ENCODE measurements around the gene DNAAF2. TPM values are rescaled to one million over a fixed set of nuclear protein-coding genes. Genes with fewer than 3 reads are reported as not detected.

DNAAF2 gene, protein sequence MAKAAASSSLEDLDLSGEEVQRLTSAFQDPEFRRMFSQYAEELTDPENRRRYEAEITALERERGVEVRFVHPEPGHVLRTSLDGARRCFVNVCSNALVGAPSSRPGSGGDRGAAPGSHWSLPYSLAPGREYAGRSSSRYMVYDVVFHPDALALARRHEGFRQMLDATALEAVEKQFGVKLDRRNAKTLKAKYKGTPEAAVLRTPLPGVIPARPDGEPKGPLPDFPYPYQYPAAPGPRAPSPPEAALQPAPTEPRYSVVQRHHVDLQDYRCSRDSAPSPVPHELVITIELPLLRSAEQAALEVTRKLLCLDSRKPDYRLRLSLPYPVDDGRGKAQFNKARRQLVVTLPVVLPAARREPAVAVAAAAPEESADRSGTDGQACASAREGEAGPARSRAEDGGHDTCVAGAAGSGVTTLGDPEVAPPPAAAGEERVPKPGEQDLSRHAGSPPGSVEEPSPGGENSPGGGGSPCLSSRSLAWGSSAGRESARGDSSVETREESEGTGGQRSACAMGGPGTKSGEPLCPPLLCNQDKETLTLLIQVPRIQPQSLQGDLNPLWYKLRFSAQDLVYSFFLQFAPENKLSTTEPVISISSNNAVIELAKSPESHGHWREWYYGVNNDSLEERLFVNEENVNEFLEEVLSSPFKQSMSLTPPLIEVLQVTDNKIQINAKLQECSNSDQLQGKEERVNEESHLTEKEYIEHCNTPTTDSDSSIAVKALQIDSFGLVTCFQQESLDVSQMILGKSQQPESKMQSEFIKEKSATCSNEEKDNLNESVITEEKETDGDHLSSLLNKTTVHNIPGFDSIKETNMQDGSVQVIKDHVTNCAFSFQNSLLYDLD
- total RNA-seq: 10 to 100 TPM in 1 of 4 donors, 1 to 10 TPM in 3; 7.5 to 11.8 (median 9.5) TPM

- peak in 1 of 3 donors; percentile 16 for TF ChIP-seq POLR2AphosphoS5 (IDR thresholded peaks at IDR 0.05)
- TF ChIP-seq EP300 (IDR thresholded peaks at IDR 0.05): no peak
- under 1% methylated on average over 61 of the region's 80 CpGs for WGBS
- Histone ChIP-seq H3K9me3 (no peaks in the 10 kb centered on the region), H3K36me3 (no peaks in the 10 kb centered on the region), H3K4me3 (peak within 1 kb of the TSS; percentile 87), H3K27ac (peak within 1 kb of the TSS; percentile 93), H3K4me1 (peaks cover 43% of the 10 kb centered on the region), H3K27me3 (no peaks in the 10 kb centered on the region)
- peak; percentile 84 to 86 for DNase-seq (ENCODE audit: low spot score in 2 of 2)
These were observed at the start of gene DNAAF2 for GRCh38 chr14:49634547-49635334. TSS of gene DNAAF2 (minus strand) at chr14:49635244. CDS start at chr14:49635149, 95 bp downstream.

DNA sequence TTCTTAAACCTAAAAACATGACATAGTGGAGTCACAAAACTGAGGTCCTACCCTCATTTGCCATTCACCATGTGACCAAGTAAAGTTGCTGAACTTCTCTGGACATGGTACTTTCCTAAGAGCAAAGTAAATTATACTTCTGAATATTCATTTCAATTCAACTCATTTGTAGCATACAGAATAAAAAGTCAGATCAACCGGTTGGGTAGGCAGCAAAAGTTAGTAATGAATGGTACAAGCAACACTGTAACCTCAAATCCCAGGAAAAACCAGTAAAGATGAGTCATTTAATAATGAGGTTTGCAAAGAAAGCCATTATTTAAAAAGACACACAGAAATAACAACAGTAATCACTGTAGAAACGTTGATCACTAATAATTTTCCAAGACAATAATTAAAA, 44.2 kb upstream of the DNAAF2 start:
- no peak for DNase-seq (ENCODE audit: low spot score in 2 of 2)
- 41% methylated on average over 2 of the region's 2 CpGs for WGBS
- no peak overlapping the region for H3K27ac ChIP-seq
- no peaks in the 10 kb centered on the region for H3K36me3 ChIP-seq
- no peaks in the 10 kb centered on the region for H3K27me3 ChIP-seq
- no peak overlapping the region for H3K4me3 ChIP-seq
- TF ChIP-seq EP300 (IDR thresholded peaks at IDR 0.05) (no peak), POLR2A (IDR thresholded peaks at IDR 0.05) (no peak), POLR2AphosphoS5 (IDR thresholded peaks at IDR 0.05) (no peak), CTCF (IDR thresholded peaks at IDR 0.05) (no peak)
- no peaks in the 10 kb centered on the region for H3K4me1 ChIP-seq
- H3K9me3 ChIP-seq: no peaks in the 10 kb centered on the region

DNA sequence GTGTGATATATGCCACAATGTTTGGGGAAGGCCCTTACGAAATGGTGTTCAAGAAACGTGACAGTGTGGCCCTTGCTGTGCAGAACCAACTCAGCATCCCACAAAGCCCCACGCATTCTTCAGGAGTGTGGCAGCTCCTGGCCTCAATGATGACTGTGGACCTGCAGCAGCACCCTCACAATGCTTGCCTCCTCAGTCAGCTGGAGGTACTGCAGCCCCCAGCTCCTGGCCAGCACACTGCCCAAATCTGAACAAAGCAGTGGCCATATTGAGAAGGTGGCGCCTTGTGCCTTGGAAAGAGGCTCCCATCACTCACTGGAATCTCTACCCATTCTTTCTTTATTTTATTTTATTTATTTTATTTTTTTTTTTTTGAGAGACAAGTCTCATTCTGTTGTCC, 42.6 kb upstream of the DNAAF2 start:
- Histone ChIP-seq H3K9me3 (no peaks in the 10 kb centered on the region), H3K4me1 (no peaks in the 10 kb centered on the region), H3K4me3 (no peak overlapping the region), H3K27me3 (no peaks in the 10 kb centered on the region), H3K36me3 (no peaks in the 10 kb centered on the region), H3K27ac (no peak overlapping the region)
- TF ChIP-seq POLR2AphosphoS5 (IDR thresholded peaks at IDR 0.05) (no peak), POLR2A (IDR thresholded peaks at IDR 0.05) (no peak), CTCF (IDR thresholded peaks at IDR 0.05) (no peak), EP300 (IDR thresholded peaks at IDR 0.05) (no peak)
- 99% methylated on average over 4 of the region's 4 CpGs for WGBS
- peak in 1 of 2 donors; percentile 38 for DNase-seq (ENCODE audit: low spot score in 2 of 2)

DNA sequence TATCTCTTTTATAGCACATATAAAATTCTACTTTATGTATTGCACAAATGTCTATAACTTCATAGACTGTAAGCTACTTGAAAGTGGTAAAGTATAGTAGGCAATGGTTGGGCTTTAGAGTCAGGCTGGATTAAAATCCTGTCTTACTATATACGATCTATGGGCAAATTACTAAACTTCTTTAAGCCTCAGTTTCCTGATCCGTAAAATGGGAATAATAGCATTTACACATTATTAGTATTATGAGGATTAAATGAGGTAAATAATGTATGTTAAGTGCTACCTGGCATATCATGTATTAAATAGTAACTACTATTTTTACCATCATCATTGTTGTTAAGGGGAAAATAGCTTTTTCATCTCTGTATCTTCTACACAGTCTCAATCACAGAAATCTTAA, 38.5 kb upstream of the DNAAF2 start:
- H3K9me3 ChIP-seq: no peaks in the 10 kb centered on the region
- WGBS: 97% methylated on average over 2 of the region's 2 CpGs
- TF ChIP-seq POLR2A (IDR thresholded peaks at IDR 0.05) (no peak), CTCF (IDR thresholded peaks at IDR 0.05) (no peak), POLR2AphosphoS5 (IDR thresholded peaks at IDR 0.05) (no peak), EP300 (IDR thresholded peaks at IDR 0.05) (no peak)
- H3K4me3 ChIP-seq: no peak overlapping the region
- no peaks in the 10 kb centered on the region for H3K4me1 ChIP-seq
- no peak overlapping the region for H3K27ac ChIP-seq
- H3K36me3 ChIP-seq: no peaks in the 10 kb centered on the region
- DNase-seq (ENCODE audit: low spot score in 2 of 2): no peak
- no peaks in the 10 kb centered on the region for H3K27me3 ChIP-seq

DNA sequence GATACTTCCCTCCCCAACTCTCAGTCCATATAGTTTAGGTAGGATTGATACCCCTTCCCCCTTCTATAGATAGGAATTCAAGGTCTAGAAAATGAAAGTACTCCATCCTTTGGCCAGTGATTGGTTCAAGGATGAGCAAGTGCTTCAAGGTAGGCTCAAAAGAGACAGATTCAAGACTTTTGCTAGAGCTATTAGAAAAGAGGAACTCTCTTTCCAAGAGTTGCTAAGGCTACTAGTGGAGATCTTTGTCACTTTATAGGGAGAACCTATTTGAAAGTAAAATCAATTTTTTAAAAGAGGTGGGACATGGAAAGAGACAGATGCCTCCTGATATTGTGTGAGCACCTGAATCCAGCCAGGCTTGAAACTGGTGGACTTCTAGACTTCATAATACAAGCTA, 35.4 kb upstream of the DNAAF2 start:
- Histone ChIP-seq H3K36me3 (no peaks in the 10 kb centered on the region), H3K27me3 (no peaks in the 10 kb centered on the region), H3K4me3 (no peak overlapping the region), H3K9me3 (no peaks in the 10 kb centered on the region), H3K27ac (no peak overlapping the region), H3K4me1 (no peaks in the 10 kb centered on the region)
- TF ChIP-seq EP300 (IDR thresholded peaks at IDR 0.05) (no peak), POLR2A (IDR thresholded peaks at IDR 0.05) (no peak), POLR2AphosphoS5 (IDR thresholded peaks at IDR 0.05) (no peak), CTCF (IDR thresholded peaks at IDR 0.05) (no peak)
- no peak for DNase-seq (ENCODE audit: low spot score in 2 of 2)

Measured in suprapubic skin (tissue), 4 donors.